Loucy (cell line): ENCODE data around the gene APOH.

Source experiments
- H2AFZ ChIP-seq: fragments of 200-600 bp; sonication (generic); 2 replicates; pipeline ENCODE4 v1.6.0; 2016; ENCODE audit warnings: antibody characterized with exemption, mild to moderate bottlenecking, low read length, moderate library complexity
- H3F3A ChIP-seq: fragments of 200-600 bp; 2 replicates; pipeline ENCODE4 v1.6.0; 2016; ENCODE audit warnings: antibody characterized with exemption, low read depth, mild to moderate bottlenecking
- H3K27me3 ChIP-seq: fragments of 200-600 bp; sonication (generic); 2 replicates; pipeline ENCODE4 v1.6.1; 2014; ENCODE audit warnings: low read length, mild to moderate bottlenecking; ENCODE audit not compliant: insufficient read depth, poor library complexity, severe bottlenecking
- H3K36me3 ChIP-seq: fragments of 200-600 bp; sonication (generic); 2 replicates; pipeline ENCODE4 v1.6.1; 2016; ENCODE audit warnings: low read length; ENCODE audit not compliant: insufficient read depth
- H3K4me1 ChIP-seq: fragments of 200-600 bp; sonication (generic); 2 replicates; pipeline ENCODE4 v1.5.1; 2014; ENCODE audit warnings: low read length, mild to moderate bottlenecking; ENCODE audit not compliant: insufficient read depth, poor library complexity, severe bottlenecking
- H3K4me2 ChIP-seq: fragments of 200-600 bp; sonication (generic); 2 replicates; pipeline ENCODE4 v1.6.0; 2014; ENCODE audit warnings: antibody characterized with exemption, low read length, low read depth, mild to moderate bottlenecking; ENCODE audit not compliant: poor library complexity, severe bottlenecking
- H3K4me3 ChIP-seq: fragments of 200-600 bp; sonication (generic); 2 replicates; pipeline ENCODE4 v1.5.1; 2014; ENCODE audit warnings: low read length, mild to moderate bottlenecking, mixed read lengths; ENCODE audit not compliant: poor library complexity, severe bottlenecking
- H3K79me2 ChIP-seq: fragments of 200-600 bp; sonication (generic); 2 replicates; pipeline ENCODE4 v1.6.1; 2014; ENCODE audit warnings: low read length; ENCODE audit not compliant: insufficient read depth
- H3K9ac ChIP-seq: fragments of 200-600 bp; sonication (generic); 2 replicates; pipeline ENCODE4 v1.6.0; 2014; ENCODE audit warnings: mild to moderate bottlenecking, low read depth, low read length, moderate library complexity; ENCODE audit not compliant: poor library complexity, severe bottlenecking
- H3K9me2 ChIP-seq: fragments of 200-600 bp; sonication (generic); replicated peaks from 2 replicates; pipeline ENCODE4 v1.6.1; 2016; ENCODE audit warnings: low read depth, low read length, mixed read lengths
- H3K9me3 ChIP-seq: fragments of 200-600 bp; sonication (generic); 2 replicates; pipeline ENCODE4 v1.6.1; 2014; ENCODE audit warnings: mild to moderate bottlenecking, antibody characterized with exemption, low read length, low read depth; ENCODE audit not compliant: insufficient read depth
- H4K20me1 ChIP-seq: fragments of 200-600 bp; sonication (generic); 2 replicates; pipeline ENCODE4 v1.6.0; 2014; ENCODE audit warnings: antibody characterized with exemption, low read length, mild to moderate bottlenecking; ENCODE audit not compliant: insufficient read depth, poor library complexity, severe bottlenecking
- EZH2phosphoT487 ChIP-seq: fragments of 200-600 bp; IDR thresholded peaks from 2 replicates; pipeline ENCODE4 v1.6.1; 2018; ENCODE audit warnings: antibody characterized with exemption, mild to moderate bottlenecking, moderate library complexity, borderline replicate concordance
- TF ChIP-seq, protein P1 (sequence below): fragments of 200-600 bp; sonication (generic); conservative IDR thresholded peaks from 2 replicates; pipeline ENCODE4 v1.5.1; 2014; ENCODE audit warnings: mild to moderate bottlenecking, antibody characterized with exemption, low read length

The APOH gene, protein sequence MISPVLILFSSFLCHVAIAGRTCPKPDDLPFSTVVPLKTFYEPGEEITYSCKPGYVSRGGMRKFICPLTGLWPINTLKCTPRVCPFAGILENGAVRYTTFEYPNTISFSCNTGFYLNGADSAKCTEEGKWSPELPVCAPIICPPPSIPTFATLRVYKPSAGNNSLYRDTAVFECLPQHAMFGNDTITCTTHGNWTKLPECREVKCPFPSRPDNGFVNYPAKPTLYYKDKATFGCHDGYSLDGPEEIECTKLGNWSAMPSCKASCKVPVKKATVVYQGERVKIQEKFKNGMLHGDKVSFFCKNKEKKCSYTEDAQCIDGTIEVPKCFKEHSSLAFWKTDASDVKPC

DNA sequence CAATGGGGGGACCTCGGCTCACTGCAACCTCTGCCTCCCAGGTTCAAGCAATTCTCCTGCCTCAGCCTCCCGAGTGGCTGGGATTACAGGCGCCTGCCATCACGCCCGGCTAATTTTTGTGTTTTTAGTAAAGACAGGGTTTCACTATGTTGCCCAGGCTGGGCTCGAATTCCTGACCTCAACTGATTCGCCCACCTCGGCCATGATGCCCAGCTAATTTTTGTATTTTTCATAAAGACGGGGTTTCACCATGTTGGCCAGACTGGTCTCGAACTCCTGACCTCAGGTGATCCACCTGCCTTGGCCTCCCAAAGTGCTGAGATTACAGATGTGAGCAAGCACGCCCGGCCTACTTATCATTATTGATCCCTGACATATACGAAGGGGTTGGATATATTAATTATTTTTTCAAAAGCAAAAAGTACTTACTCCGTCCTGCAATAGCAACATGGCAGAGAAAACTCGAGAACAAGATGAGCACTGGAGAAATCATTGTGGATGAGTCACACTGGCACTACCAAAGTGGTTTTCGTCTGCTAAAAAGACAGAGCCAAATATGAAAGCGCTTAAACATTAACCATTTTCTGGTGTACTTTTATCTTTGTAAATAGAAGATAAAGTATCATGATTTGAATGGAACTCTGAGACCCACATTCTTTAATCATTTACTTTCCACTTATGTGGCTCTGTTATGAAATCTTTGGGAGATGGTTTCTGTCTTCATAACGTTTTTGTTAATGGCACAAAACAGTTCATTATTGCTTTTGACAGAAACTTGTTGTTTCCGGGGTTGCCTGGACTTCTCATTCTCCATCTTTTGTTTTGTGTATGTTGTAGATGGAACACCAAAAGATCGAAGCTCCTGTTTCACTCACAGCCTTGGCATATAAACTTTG lies at the start of gene APOH:
TSS of gene APOH (minus strand) at position 529 of the 896 bp plus-strand sequence. CDS start at position 493, 36 bp downstream.
- no peaks in the 10 kb centered on the region for H3K36me3 ChIP-seq

DNA sequence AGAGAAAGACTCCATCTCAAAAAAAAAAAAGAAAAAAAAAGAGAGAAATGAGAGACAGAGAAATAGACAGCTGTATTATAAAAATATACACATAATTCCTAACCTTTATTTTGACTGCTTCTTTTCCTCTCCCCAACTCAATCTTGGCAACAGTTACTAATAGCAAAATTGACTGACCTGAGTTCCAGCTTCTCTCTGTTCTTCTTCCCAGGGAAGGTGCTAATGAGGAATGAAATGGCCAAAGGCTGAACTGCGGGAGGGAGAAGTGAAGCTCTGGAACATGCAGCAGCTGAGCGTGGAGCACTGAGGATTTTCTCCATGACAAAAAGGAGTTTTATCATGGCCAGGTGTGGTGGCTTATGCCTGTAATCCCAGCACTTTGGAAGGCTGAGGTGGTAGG lies 48.0 kb upstream of the APOH start:
- H3K4me2 ChIP-seq: no peak overlapping the region
- H3K4me1 ChIP-seq: no peaks in the 10 kb centered on the region

More for the DNA sequence above, at the start of gene APOH:
- Histone ChIP-seq H3K27me3 (no peaks in the 10 kb centered on the region), H3K79me2 (no peaks in the 10 kb centered on the region), H3K4me2 (no peak within 1 kb of the TSS), H4K20me1 (no peaks in the 10 kb centered on the region), H3K4me1 (no peaks in the 10 kb centered on the region), H3K9me2 (no peaks in the 10 kb centered on the region), H3F3A (no peaks in the 10 kb centered on the region), H3K9ac (no peak within 1 kb of the TSS), H3K4me3 (no peak within 1 kb of the TSS), H2AFZ (no peak within 1 kb of the TSS), H3K9me3 (no peaks in the 10 kb centered on the region)
- TF ChIP-seq, protein P1, sequence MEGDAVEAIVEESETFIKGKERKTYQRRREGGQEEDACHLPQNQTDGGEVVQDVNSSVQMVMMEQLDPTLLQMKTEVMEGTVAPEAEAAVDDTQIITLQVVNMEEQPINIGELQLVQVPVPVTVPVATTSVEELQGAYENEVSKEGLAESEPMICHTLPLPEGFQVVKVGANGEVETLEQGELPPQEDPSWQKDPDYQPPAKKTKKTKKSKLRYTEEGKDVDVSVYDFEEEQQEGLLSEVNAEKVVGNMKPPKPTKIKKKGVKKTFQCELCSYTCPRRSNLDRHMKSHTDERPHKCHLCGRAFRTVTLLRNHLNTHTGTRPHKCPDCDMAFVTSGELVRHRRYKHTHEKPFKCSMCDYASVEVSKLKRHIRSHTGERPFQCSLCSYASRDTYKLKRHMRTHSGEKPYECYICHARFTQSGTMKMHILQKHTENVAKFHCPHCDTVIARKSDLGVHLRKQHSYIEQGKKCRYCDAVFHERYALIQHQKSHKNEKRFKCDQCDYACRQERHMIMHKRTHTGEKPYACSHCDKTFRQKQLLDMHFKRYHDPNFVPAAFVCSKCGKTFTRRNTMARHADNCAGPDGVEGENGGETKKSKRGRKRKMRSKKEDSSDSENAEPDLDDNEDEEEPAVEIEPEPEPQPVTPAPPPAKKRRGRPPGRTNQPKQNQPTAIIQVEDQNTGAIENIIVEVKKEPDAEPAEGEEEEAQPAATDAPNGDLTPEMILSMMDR: no peak
- TF ChIP-seq EZH2phosphoT487: no peak

DNA sequence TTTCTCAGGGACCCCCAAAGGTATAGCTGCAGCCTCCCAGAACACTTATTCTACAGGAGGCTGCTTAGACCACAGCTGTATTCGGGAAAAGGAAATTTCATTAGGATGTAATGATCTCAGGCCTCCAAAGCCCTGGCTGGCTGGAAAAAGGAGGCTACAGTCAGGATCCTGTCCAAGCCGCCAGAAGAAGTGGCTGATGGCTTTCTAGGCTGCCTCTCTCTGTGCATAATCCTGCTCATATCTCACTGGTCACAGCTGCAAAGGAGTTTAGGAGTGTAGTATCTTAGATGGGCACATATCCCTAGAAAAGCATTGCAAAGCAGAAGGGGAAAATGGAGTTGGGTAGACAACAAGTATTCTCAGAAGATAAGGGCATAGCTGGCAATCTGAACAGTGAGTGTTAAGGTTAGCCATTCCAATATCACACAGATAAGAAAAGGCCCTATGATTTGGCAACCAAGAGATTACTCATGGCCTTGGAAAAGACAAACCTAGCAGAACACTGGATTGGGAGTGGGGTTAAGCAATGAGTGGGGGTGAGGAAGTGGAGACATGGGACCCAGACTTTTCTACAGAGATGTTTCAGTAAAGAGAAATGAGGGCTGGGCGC lies 47.2 kb upstream of the APOH start:
- H3K27me3 ChIP-seq: no peaks in the 10 kb centered on the region
- H3K79me2 ChIP-seq: no peaks in the 10 kb centered on the region
- no peaks in the 10 kb centered on the region for H3F3A ChIP-seq
- no peaks in the 10 kb centered on the region for H3K4me1 ChIP-seq
- no peak overlapping the region for H2AFZ ChIP-seq
- no peaks in the 10 kb centered on the region for H3K9me3 ChIP-seq
- H3K4me2 ChIP-seq: no peak overlapping the region
- H3K4me3 ChIP-seq: no peak overlapping the region
- no peaks in the 10 kb centered on the region for H3K9me2 ChIP-seq
- no peaks in the 10 kb centered on the region for H4K20me1 ChIP-seq
- TF ChIP-seq, protein P1: no peak
- no peak for TF ChIP-seq EZH2phosphoT487
- no peaks in the 10 kb centered on the region for H3K36me3 ChIP-seq
- no peak overlapping the region for H3K9ac ChIP-seq

More for the DNA sequence above, 48.0 kb upstream of the APOH start:
- H3K9ac ChIP-seq: no peak overlapping the region
- H3F3A ChIP-seq: no peaks in the 10 kb centered on the region
- TF ChIP-seq, protein P1: no peak
- no peak for TF ChIP-seq EZH2phosphoT487
- H3K36me3 ChIP-seq: no peaks in the 10 kb centered on the region
- H3K9me3 ChIP-seq: no peaks in the 10 kb centered on the region
- no peak overlapping the region for H3K4me3 ChIP-seq
- no peaks in the 10 kb centered on the region for H3K27me3 ChIP-seq
- no peaks in the 10 kb centered on the region for H4K20me1 ChIP-seq
- no peaks in the 10 kb centered on the region for H3K79me2 ChIP-seq
- no peaks in the 10 kb centered on the region for H3K9me2 ChIP-seq
- H2AFZ ChIP-seq: no peak overlapping the region
